B cell (primary cell): Measurements from ENCODE around the gene NDC80. TPM values are rescaled to one million over a fixed set of nuclear protein-coding genes. Genes with fewer than 3 reads are reported as not detected.
A peak's percentile ranks its signal among the peaks of the same experiment; 100 is the strongest.

Experiments used
- ATAC-seq: fragments of 200-7000 bp; cut with Tn5 transposase; one replicate; pipeline ENCODE4 v1.10.0; 2021; ENCODE audit warnings: low read depth, mild to moderate bottlenecking, moderate number of reproducible peaks, moderate library complexity
- CTCF ChIA-PET: fragments of 350-600 bp; sonication (Branson Sonifier 250); formaldehyde crosslinking; loops from one replicate; lab custom pipeline; 2021; ENCODE audit warnings: antibody characterized with exemption, inconsistent platforms; lab: Charles Lee
- POLR2A ChIA-PET: fragments of 350-600 bp; sonication (Branson Sonifier 250); formaldehyde crosslinking; loops from one replicate; lab custom pipeline; 2021; ENCODE audit warnings: antibody characterized with exemption; lab: Charles Lee
- DNase-seq: peaks from one replicate; pipeline ENCODE4 v3.0.0; 2013
- H2AFZ ChIP-seq: 2 replicates; pipeline ENCODE4 v1.6.1; 2012; ENCODE audit warnings: mild to moderate bottlenecking, low read depth, low read length; ENCODE audit not compliant: insufficient read depth, poor library complexity, severe bottlenecking
- H3K27ac ChIP-seq, 2 donors: 1 replicate in 1 of 2; 2 replicates in 1 of 2; pipeline ENCODE4 v1.5.1; 2012 to 2013; ENCODE audit warnings: low read length in 2 of 2, mild to moderate bottlenecking in 2 of 2, moderate library complexity in 1 of 2
- H3K27me3 ChIP-seq, 4 experiments: fragments of 200-600 bp in 1 of 4; sonication (generic) in 1 of 4; replicated peaks in 1 of 4; 1 replicate in 2 of 4; 2 replicates in 2 of 4; pipeline versions ENCODE4 v1.6.1 to v1.7.0; 2013 to 2016; ENCODE audit warnings: low read length in 3 of 4, mild to moderate bottlenecking in 2 of 4, mixed read lengths in 1 of 4, moderate library complexity in 1 of 4; ENCODE audit not compliant: insufficient read depth in 4 of 4, control insufficient read depth in 3 of 4; ENCODE audit errors: control extremely low read depth in 1 of 4
- H3K36me3 ChIP-seq, 2 experiments: replicated peaks in 1 of 2; 1 replicate in 1 of 2; 2 replicates in 1 of 2; pipeline versions ENCODE4 v1.6.1 to v1.7.1; 2013; ENCODE audit warnings: low read length in 1 of 2; ENCODE audit not compliant: insufficient read depth in 2 of 2, control insufficient read depth in 1 of 2; ENCODE audit errors: control extremely low read depth in 1 of 2, extremely low read depth in 1 of 2
- H3K4me1 ChIP-seq, 2 donors: fragments of 200-600 bp in 1 of 2; sonication (generic) in 1 of 2; 1 replicate in 1 of 2; 2 replicates in 1 of 2; pipeline versions ENCODE4 v1.5.1 to v1.6.1; 2013 to 2017; ENCODE audit warnings: low read length in 2 of 2; ENCODE audit not compliant: control insufficient read depth in 2 of 2, insufficient read depth in 2 of 2
- H3K4me2 ChIP-seq: replicated peaks from 2 replicates; pipeline ENCODE3; 2012; ENCODE audit warnings: mild to moderate bottlenecking, low read depth, low read length; ENCODE audit not compliant: poor library complexity, severe bottlenecking
- H3K4me3 ChIP-seq, 5 experiments: fragments of 200-600 bp in 1 of 5; sonication (generic) in 1 of 5; 1 replicate in 3 of 5; 2 replicates in 2 of 5; pipeline versions ENCODE4 v1.5.1 to v1.7.0; 2011 to 2016; ENCODE audit warnings: low read length in 4 of 5, mild to moderate bottlenecking in 4 of 5, low read depth in 2 of 5, control low read depth in 1 of 5, moderate library complexity in 1 of 5; ENCODE audit not compliant: insufficient read depth in 1 of 5; ENCODE audit errors: control extremely low read depth in 1 of 5, extremely low read depth in 1 of 5
- H3K79me2 ChIP-seq: fragments of 200-600 bp; sonication (generic); one replicate; pipeline ENCODE4 v1.6.0; 2016; ENCODE audit warnings: low read length; ENCODE audit not compliant: control insufficient read depth, insufficient read depth
- H3K9ac ChIP-seq: fragments of 200-600 bp; sonication (generic); 2 replicates; pipeline ENCODE4 v1.6.1; 2017; ENCODE audit warnings: mild to moderate bottlenecking, low read length, moderate library complexity
- H3K9me3 ChIP-seq, 3 donors: one replicate each; pipeline versions ENCODE4 v1.6.1 to v1.7.1; 2013; ENCODE audit warnings: low read length in 2 of 3; ENCODE audit not compliant: control insufficient read depth in 2 of 3, insufficient read depth in 1 of 3; ENCODE audit errors: control extremely low read depth in 1 of 3
- H4K20me1 ChIP-seq: 2 replicates; pipeline ENCODE4 v1.6.0; 2012; ENCODE audit warnings: mild to moderate bottlenecking, low read length; ENCODE audit not compliant: insufficient read depth, control insufficient read depth, poor library complexity, severe bottlenecking
- H3K27ac Mint-ChIP-seq: one replicate; pipeline ENCODE4 v1.8.0; 2021; ENCODE audit warnings: mixed read lengths
- H3K27me3 Mint-ChIP-seq: one replicate; pipeline ENCODE4 v1.8.0; 2021; ENCODE audit warnings: mixed read lengths
- H3K4me1 Mint-ChIP-seq: one replicate; pipeline ENCODE4 v1.8.0; 2021; ENCODE audit warnings: mixed read lengths
- H3K4me3 Mint-ChIP-seq: one replicate; pipeline ENCODE4 v1.8.0; 2021; ENCODE audit warnings: mixed read lengths
- H3K9me3 Mint-ChIP-seq: one replicate; pipeline ENCODE4 v1.8.0; 2022; ENCODE audit warnings: mixed read lengths; ENCODE audit not compliant: insufficient read depth
- EZH2 ChIP-seq: IDR thresholded peaks from 2 replicates; pipeline ENCODE4 v1.6.1; 2012; ENCODE audit warnings: borderline replicate concordance, low read depth, mild to moderate bottlenecking, moderate library complexity, low read length; ENCODE audit not compliant: insufficient read depth, poor library complexity, severe bottlenecking
- whole genome bisulfite sequencing: methylation state at CpG from one replicate; pipeline ENCODE4 v1.1.5; 2013; ENCODE audit warnings: missing lambda C conversion rate; ENCODE audit not compliant: insufficient coverage; 5-methylcytosine and 5-hydroxymethylcytosine counted together
- intact Hi-C: fragments of 100-400 bp; cut with micrococcal nuclease; formaldehyde crosslinking; loops from one replicate; pipeline ENCODE4 v1.10.0; 2022
- polyA plus RNA-seq: library from polyadenylated mRNA; depleted of rRNA; stranded (reverse); fragments of >200 nt; gene quantifications from 2 replicates; pipeline ENCODE4 v1.2.3, GENCODE V29; 2012
- total RNA-seq, 2 donors: library from RNA; stranded (reverse); fragments of 120-200 nt in 1 of 2; gene quantifications; 1 replicate in 1 of 2; 2 replicates in 1 of 2; pipeline versions ENCODE4 v1.2.3 to v1.2.4, GENCODE V29; 2013 to 2022
- TF ChIP-seq, protein P1 (sequence below): fragments of 200-600 bp; IDR thresholded peaks from one replicate; pipeline ENCODE4 v1.8.0; 2022; ENCODE audit warnings: antibody characterized with exemption, mild to moderate bottlenecking

NDC80 gene
- total and polyA plus RNA-seq, 2 donors (not counting 1 experiment from before 2014, with no cell fraction given) = 1.3 to 3.9 TPM

- Mint-ChIP-seq H3K9me3 (no peaks in the 10 kb centered on the region), H3K27me3 (no peaks in the 10 kb centered on the region), H3K27ac (no peak overlapping the region), H3K4me3 (no peak overlapping the region), H3K4me1 (peaks cover 44% of the 10 kb centered on the region)
- ATAC-seq (no peak), DNase-seq (no peak)
- intact Hi-C loops = no loop called here
- H3K79me2 ChIP-seq = peaks cover 58% of the 10 kb centered on the region
- TF ChIP-seq EZH2 = no peak
- TF ChIP-seq, protein P1, sequence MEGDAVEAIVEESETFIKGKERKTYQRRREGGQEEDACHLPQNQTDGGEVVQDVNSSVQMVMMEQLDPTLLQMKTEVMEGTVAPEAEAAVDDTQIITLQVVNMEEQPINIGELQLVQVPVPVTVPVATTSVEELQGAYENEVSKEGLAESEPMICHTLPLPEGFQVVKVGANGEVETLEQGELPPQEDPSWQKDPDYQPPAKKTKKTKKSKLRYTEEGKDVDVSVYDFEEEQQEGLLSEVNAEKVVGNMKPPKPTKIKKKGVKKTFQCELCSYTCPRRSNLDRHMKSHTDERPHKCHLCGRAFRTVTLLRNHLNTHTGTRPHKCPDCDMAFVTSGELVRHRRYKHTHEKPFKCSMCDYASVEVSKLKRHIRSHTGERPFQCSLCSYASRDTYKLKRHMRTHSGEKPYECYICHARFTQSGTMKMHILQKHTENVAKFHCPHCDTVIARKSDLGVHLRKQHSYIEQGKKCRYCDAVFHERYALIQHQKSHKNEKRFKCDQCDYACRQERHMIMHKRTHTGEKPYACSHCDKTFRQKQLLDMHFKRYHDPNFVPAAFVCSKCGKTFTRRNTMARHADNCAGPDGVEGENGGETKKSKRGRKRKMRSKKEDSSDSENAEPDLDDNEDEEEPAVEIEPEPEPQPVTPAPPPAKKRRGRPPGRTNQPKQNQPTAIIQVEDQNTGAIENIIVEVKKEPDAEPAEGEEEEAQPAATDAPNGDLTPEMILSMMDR = no peak
- H3K27me3 ChIP-seq = no peaks in the 10 kb centered on the region
- CTCF ChIA-PET = interaction anchor here (1.0 kb wide), 1 partner anchor 21 kb away, joined by 5 read pairs; no protein-coding TSS in a partner anchor
- H3K4me1 ChIP-seq = peaks cover 22 to 23% of the 10 kb centered on the region in 2 donors
- POLR2A ChIA-PET = no interaction called here
- H3K36me3 ChIP-seq = peaks cover 2 to 11% of the 10 kb centered on the region in 2 experiments
- H3K27ac ChIP-seq = no peak overlapping the region
- no peak overlapping the region for H3K9ac ChIP-seq
- WGBS = 98% methylated on average over 5 of the region's 6 CpGs
- H3K4me3 ChIP-seq = no peak overlapping the region
- no peak overlapping the region for H3K4me2 ChIP-seq
- no peaks in the 10 kb centered on the region for H4K20me1 ChIP-seq
- H2AFZ ChIP-seq = no peak overlapping the region
- no peaks in the 10 kb centered on the region for H3K9me3 ChIP-seq
These were observed 3.2 kb upstream of the NDC80 start for GRCh38 chr18:2568129-2568528.

- Histone ChIP-seq H3K4me3 (no peak overlapping the region), H3K4me1 (peaks cover 22 to 23% of the 10 kb centered on the region in 2 donors), H4K20me1 (no peaks in the 10 kb centered on the region), H3K9me3 (no peaks in the 10 kb centered on the region), H3K27ac (no peak overlapping the region), H3K36me3 (peaks cover 2 to 11% of the 10 kb centered on the region in 2 experiments), H3K4me2 (no peak overlapping the region), H3K27me3 (no peaks in the 10 kb centered on the region), H3K9ac (no peak overlapping the region), H3K79me2 (peaks cover 60% of the 10 kb centered on the region), H2AFZ (no peak overlapping the region)
- Mint-ChIP-seq H3K27ac (no peak overlapping the region), H3K4me1 (peaks cover 47% of the 10 kb centered on the region), H3K9me3 (no peaks in the 10 kb centered on the region), H3K4me3 (peak overlapping the region; percentile 40), H3K27me3 (no peaks in the 10 kb centered on the region)
- no peak for DNase-seq
- WGBS = 94% methylated on average over 3 of the region's 3 CpGs
- TF ChIP-seq, protein P1 = no peak
- no peak for TF ChIP-seq EZH2
- CTCF ChIA-PET = interaction anchor here (1.0 kb wide), 1 partner anchor 21 kb away, joined by 5 read pairs; no protein-coding TSS in a partner anchor
- POLR2A ChIA-PET = interaction anchor here (0.6 to 0.7 kb wide), 3 partner anchors 68 to 711 kb away, joined by 3 to 4 read pairs (median 4); no protein-coding TSS in a partner anchor
- ATAC-seq = no peak
- intact Hi-C loops = no loop called here
These were observed 2.8 kb upstream of the NDC80 start for GRCh38 chr18:2568605-2569004.
